GM19467 (cell line): ENCODE data around the gene OR6C75.
"Not testable (repeated sequence)": the region's sequence is repeated elsewhere in the genome, so short reads cannot be mapped to it uniquely, and the experiment has no call there.

Experiments
- ATAC-seq: cut with Tn5 transposase; IDR thresholded peaks from one replicate; pipeline ENCODE4 v1.9.1; 2021; ENCODE audit warnings: mild to moderate bottlenecking, moderate library complexity; ENCODE audit not compliant: unreplicated experiment

Gene OR6C75

DNA sequence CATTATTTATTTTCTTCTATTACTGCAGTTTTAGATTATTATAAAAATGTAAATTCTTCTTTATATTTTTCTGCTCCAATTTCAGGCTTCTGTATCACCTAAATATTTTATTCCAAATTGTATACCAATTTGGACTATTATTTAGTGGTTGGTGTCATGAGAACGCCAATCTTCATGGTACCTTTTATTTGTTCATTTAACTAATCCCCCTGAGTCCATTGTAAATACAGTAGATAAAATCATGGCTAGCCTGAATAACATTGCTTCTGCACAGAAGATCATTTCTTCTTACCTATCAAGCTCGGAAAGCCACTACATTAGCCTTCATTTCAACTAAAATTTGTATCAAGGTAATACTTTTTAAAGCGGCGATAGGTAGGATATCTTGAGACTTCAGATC is at the start of gene OR6C75:
OR6C75 (plus strand) TSS at position 301 of the 400 bp plus-strand sequence. CDS start 2,136 bp downstream, outside the sequence.
- ATAC-seq: no peak

DNA sequence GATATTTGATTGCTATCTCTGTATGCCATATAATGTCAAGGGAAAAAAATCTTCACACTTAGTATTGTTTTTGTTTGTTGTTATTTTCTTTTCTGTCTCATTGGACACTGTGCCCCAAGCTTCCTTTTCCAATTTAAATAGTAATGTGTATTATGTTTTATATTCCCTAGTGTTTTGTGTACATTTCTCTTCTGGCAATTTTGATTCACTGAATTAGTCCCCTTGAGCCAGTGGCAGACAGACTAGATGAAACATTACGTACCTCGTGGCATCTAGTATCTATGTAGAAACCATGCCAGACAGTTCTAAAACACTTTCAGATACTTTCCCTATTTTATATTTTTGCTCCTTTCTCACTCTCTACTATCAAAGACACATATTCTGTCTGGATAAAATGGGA is 48.7 kb upstream of the OR6C75 start, which contains the start of gene OR6C1:
OR6C1 (plus strand) TSS at position 301 of the 400 bp plus-strand sequence. CDS start 6,257 bp downstream, outside the sequence.
- ATAC-seq: no peak

GRCh38 chr12:55320201-55320600 is 42.6 kb upstream of the OR6C75 start:
- no peak for ATAC-seq

- ATAC-seq: not testable (repeated sequence)
Observed at GRCh38 chr12:55325801-55326200, 37.0 kb upstream of the OR6C75 start.

GRCh38 chr12:55330446-55330845 is 32.3 kb upstream of the OR6C75 start, which contains the start of gene OR6C3:
TSS of gene OR6C3 (plus strand) at chr12:55330746. CDS start at chr12:55331701, 955 bp downstream.
- no peak for ATAC-seq

GRCh38 chr12:55336002-55336401 is 26.8 kb upstream of the OR6C75 start:
- no peak for ATAC-seq

DNA sequence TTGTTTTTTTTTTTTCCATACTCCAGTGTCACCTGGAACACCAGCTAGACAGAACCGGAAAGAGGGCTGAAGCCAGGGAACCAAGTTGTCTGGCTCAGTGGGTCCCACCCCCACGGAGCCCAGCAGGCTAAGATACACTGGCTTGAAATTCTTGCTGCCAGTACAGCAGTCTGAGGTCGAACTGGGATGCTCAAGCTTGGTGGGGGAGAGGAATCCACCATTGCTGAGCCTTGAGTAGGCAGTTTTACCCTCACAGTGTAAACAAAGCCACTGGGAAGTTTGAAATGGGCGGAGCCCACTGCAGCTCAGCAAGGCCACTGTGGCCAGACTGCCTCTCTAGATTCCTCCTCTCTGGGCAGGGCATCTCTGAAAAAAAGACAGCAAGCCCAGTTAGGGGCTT is 7.4 kb upstream of the OR6C75 start:
- not testable (repeated sequence) for ATAC-seq

DNA sequence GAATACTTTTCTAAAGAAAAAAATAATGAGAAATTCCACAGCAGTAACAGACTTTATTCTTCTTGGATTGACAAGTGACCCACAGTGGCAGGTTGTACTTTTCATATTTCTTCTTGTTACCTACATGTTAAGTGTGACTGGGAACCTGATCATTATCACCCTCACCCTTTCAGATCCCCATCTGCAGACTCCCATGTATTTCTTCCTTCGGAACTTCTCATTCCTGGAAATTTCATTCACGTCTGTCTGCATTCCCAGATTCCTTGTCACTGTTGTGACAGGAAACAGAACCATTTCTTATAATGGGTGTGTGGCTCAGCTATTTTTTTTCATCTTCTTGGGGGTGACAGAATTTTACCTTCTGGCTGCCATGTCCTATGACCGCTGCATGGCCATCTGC is 2.3 kb downstream of the OR6C75 start:
- ATAC-seq: no peak

DNA sequence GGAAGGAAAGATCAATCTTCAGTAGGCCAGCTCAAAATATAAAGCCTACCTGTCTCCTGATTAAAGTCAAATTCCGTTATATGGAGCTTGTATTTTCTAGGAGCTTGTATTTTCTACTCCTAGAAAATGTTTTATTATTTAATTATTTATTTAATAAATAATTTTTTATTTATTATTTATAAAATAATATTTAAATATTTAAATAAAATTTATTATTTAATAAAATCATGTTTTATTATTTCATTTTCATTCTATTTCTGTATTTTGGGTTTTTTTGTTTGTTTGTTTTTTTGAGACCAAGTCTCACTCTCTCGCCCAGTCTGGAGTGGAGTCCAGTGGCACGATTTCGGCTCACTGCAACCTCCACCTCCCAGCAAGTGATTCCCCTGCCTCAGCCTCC is 9.7 kb downstream of the OR6C75 start:
- ATAC-seq: no peak

GRCh38 chr12:55385891-55386290 is 23.1 kb downstream of the OR6C75 start:
- ATAC-seq: no peak

DNA sequence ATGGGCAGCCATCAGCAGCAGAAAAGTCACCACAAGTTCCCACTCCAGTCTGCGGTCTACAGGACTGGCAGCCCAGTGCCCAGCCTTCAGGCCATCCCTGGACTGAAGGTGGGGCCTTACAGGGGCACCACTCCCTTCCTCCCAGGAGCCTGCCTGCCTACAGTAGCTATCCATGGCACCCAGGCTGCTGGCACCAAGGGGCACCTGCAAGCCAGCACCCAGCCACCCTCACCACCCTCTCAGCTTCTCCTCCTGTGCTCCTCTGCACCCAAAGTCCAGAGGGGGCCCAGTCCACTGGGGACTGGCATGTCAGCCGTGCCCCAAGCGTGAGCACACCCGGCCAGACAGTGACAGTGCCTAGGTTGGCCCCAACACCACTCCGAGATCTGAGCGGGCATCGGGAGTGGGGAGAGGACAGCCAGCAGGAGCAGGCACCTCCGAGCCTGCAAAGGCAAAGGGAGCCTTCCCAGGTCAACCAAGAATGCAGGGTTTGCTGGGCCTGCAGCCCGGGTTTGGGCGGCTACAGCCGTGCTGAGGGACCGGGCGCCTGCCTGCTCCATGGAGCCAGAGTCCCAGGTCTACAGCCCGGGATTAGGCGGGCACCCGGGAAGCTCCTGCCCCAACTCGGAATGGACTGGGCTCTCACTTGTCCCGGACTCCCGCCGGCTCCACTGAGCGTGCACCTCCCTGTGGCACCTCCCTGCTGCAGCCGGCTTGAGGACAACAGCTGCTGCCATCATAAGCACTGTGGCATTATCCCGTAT is 29.4 kb downstream of the OR6C75 start:
- no peak for ATAC-seq

GRCh38 chr12:55396326-55396725 is 33.6 kb downstream of the OR6C75 start:
- ATAC-seq: no peak

- ATAC-seq: no peak
Observed at GRCh38 chr12:55400229-55400628, 37.5 kb downstream of the OR6C75 start, which contains the start of gene OR6C65. TSS of gene OR6C65 (plus strand) at chr12:55400529. CDS start at chr12:55400529, 0 bp downstream.

GRCh38 chr12:55407866-55408265 is 45.1 kb downstream of the OR6C75 start:
- no peak for ATAC-seq

- not testable (repeated sequence) for ATAC-seq
Observed at GRCh38 chr12:55409133-55409532, 46.4 kb downstream of the OR6C75 start.

DNA sequence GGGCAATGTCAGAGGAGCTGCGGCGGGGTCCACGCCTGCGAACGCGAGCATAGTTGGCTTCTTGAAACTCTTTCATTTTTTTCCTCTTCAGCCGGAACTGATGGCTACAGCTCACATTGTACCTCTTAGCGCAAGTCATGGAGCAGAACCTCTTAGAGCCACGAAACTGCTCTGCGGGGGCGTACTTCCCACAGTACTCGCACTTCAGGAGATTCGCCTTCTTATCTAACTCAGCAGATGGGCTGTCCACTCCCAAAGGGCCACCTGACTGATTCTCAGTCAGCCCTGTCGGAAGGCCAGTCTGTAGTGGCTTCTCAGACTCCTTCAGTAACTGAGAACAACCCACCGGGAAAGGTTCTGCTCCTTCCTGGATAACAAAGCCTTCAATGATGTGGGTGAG is 49.4 kb downstream of the OR6C75 start:
- not testable (repeated sequence) for ATAC-seq

DNA sequence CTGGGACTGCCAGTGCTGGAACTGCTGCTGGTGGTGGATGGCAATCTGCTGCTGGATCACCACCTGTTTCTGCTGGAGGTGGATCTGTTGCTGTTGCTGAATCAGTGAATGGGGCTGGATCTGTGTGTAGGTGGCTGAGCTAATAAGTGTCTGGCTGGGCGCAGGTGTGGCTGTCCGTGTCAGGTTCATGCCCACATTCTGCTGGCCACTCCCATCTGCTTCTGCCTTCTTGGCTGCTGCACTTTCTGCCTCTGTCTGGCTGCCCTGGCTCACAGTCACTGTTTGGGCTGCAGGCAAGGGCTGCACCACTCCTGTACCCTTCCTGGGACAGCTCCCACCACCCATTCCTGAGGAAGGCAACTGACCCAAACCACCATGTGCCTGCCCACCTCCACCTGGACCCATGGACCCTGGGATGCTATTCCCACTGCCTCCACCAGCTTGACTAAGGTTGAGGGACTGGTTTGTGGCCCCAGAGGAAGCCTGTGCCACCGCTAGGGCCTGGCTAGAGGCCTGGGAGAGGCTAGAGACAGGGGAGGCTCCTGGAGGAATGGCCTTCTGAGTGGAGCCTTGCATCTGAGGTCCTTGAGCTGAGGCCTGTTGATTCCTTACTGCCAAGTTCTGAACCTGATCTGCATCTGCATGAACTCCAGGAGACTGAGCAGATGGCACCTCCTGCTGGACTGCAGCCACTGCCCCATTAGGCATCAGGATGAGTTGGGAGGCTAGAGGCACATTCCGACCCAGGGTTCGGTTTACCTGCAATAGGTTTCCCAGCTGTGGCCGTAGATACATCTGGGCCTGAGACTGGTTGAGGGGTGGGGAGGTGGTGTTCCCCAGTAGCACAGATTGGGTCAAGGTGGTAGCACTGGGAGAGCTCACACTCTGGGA is 51.0 kb downstream of the OR6C75 start:
- not testable (repeated sequence) for ATAC-seq

DNA sequence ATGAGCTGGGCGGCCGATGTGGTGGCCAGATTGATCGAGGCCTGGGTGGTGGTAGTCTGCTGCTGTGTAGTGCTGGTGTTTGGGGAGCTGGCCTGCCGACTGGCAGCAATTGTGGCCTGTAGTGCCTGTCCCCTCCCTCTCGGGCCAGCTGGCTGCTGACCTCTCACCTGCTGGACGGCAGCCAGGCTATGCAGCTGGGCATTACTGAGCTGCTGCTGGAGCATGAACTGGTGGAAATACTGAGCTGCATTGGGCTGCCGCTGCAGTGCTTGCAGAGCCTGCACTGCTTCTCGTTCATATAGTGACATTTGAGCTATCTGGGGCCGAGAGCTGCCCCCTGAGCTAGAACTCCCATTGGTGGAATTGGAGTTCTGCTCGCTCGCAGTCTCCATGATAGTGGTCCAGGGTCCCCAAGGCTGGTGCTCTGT is 51.6 kb downstream of the OR6C75 start:
- ATAC-seq: not testable (repeated sequence)

GRCh38 chr12:55414889-55415288 is 52.1 kb downstream of the OR6C75 start:
- ATAC-seq: not testable (repeated sequence)

DNA sequence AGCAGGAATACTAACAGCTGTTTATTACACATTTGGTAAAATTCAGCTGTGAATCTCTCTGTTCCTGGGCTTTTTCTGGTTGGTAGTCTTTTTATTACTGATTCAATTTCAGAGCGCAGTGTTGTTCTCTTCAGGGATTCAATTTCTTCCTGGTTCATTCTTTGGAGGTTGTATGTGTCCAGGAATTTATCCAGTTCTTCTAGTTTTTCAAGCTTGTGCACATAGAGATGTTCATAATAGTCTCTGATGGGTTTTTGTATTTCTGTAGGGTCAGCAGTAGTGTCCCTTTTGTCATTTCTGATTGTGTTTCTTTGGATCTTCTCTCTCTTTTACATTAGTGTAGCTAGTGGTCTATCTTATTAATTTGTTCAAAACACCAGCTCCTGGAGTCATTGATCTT is 54.2 kb downstream of the OR6C75 start:
- no peak for ATAC-seq
